Lower leg skin (tissue), 3 donors: ENCODE data around the gene APMAP.

Experiments used
- CTCF ChIP-seq, 3 donors: fragments of 450-650 bp; IDR thresholded peaks; one replicate each; pipeline ENCODE4 v1.5.1; 2016; ENCODE audit warnings: antibody characterized with exemption in 3 of 3, mild to moderate bottlenecking in 3 of 3, moderate library complexity in 2 of 3
- POLR2A ChIP-seq, 2 donors: fragments of 450-650 bp; IDR thresholded peaks; one replicate each; pipeline ENCODE4 v1.6.1; 2016 to 2017; ENCODE audit warnings: antibody characterized with exemption in 2 of 2, mild to moderate bottlenecking in 1 of 2, moderate library complexity in 1 of 2

GRCh38 chr20:24971376-24972101, 21.0 kb downstream of the APMAP start:
- TF ChIP-seq CTCF (IDR thresholded peaks at IDR 0.05) (no peak), POLR2A (IDR thresholded peaks at IDR 0.05) (no peak)
